ENCODE measurements around the gene ATP5MK.

Gene ATP5MK

DNA sequence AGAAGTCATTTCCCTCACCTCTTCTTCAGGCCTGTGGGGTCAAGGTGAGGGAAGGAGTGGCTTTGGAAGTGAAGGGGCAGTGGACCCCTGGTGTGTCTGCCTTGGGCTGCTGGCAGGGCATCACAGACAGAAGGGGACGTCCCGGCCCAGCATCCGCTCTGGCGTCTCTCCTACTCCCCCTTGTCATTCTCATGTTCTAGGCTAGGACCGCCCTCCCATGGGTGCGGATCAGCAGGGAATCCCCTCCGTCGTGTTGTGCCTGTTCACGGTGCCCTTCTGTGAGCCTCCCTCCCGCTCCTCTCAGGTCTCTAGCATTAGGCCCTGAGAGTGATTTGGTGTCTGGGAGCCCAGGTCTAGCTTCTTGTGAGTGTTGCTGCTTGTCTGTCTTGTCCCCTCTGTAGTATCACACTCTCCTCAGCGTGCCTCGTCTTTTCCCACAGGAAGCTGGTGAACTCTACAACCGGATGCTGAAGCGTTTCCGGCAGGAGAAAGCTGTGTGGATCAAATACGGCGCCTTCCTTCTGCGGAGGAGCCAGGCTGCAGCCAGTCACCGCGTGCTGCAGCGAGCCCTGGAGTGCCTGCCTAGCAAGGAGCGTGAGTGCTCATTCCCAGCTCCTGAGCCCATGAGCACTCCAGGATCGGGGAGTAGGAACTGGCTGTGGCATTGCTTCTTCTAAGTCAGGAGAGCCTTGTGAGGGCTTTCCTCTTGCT lies 47.4 kb upstream of the ATP5MK start:
- Histone ChIP-seq H3K4me2 (ENCODE audit: insufficient read depth, low read length) (no peak overlapping the region), H3K4me3 (ENCODE audit: low read depth in 1 of 2, low read length in 2 of 2) (no peak overlapping the region), H3K9me3 (ENCODE audit: insufficient read depth, low read length, severe bottlenecking) (no peaks in the 10 kb centered on the region), H4K20me1 (ENCODE audit: insufficient read depth, low read length) (peaks cover 8% of the 10 kb centered on the region; the same call in 1 of the 2 replicates), H3K9ac (ENCODE audit: low read depth, low read length) (no peak overlapping the region), H3K36me3 (ENCODE audit: insufficient read depth, low read length) (peaks cover 93% of the 10 kb centered on the region), H2AFZ (ENCODE audit: low read depth, low read length) (no peak overlapping the region), H3K4me1 (ENCODE audit: insufficient read depth, low read length) (no peaks in the 10 kb centered on the region), H3K27me3 (ENCODE audit: insufficient read depth, low read length, poor library complexity) (no peaks in the 10 kb centered on the region), H3K79me2 (ENCODE audit: insufficient read depth, low read length) (no peaks in the 10 kb centered on the region), H3K27ac (ENCODE audit: low read length) (no peak overlapping the region)
- ATAC-seq (ENCODE audit: insufficient read depth, low read depth) (no peak), DNase-seq (no peak)
- TF ChIP-seq EZH2 (IDR thresholded peaks at IDR 0.05; ENCODE audit: borderline replicate concordance, low read depth, low read length, severe bottlenecking): no peak
- TF ChIP-seq, protein P1, sequence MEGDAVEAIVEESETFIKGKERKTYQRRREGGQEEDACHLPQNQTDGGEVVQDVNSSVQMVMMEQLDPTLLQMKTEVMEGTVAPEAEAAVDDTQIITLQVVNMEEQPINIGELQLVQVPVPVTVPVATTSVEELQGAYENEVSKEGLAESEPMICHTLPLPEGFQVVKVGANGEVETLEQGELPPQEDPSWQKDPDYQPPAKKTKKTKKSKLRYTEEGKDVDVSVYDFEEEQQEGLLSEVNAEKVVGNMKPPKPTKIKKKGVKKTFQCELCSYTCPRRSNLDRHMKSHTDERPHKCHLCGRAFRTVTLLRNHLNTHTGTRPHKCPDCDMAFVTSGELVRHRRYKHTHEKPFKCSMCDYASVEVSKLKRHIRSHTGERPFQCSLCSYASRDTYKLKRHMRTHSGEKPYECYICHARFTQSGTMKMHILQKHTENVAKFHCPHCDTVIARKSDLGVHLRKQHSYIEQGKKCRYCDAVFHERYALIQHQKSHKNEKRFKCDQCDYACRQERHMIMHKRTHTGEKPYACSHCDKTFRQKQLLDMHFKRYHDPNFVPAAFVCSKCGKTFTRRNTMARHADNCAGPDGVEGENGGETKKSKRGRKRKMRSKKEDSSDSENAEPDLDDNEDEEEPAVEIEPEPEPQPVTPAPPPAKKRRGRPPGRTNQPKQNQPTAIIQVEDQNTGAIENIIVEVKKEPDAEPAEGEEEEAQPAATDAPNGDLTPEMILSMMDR (IDR thresholded peaks at IDR 0.05; ENCODE audit: borderline replicate concordance, extremely low read depth, low read length, poor library complexity, severe bottlenecking): no peak

DNA sequence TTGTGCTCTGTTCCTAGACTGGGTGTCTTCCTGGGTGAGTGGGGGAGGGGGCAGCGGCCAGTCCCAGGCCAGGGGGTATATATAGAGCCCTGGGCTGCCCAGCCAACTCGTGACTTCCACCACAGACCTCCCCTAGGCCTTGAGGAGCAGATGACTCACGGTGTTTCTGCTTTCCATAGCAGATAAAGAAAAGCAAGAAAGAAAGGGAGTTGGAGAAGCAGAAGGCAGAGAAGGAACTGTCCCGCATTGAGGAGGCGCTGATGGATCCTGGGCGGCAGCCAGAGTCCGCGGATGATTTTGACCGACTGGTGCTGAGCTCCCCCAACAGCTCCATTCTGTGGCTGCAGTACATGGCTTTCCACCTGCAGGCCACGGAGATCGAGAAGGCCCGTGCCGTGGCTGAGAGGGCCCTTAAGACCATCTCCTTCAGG lies 45.8 kb upstream of the ATP5MK start:
- Histone ChIP-seq H3K27me3 (ENCODE audit: insufficient read depth, low read length, poor library complexity) (no peaks in the 10 kb centered on the region), H3K4me3 (ENCODE audit: low read depth in 1 of 2, low read length in 2 of 2) (no peak overlapping the region), H2AFZ (ENCODE audit: low read depth, low read length) (no peak overlapping the region), H3K9me3 (ENCODE audit: insufficient read depth, low read length, severe bottlenecking) (no peaks in the 10 kb centered on the region), H3K4me1 (ENCODE audit: insufficient read depth, low read length) (no peaks in the 10 kb centered on the region), H3K4me2 (ENCODE audit: insufficient read depth, low read length) (no peak overlapping the region), H3K9ac (ENCODE audit: low read depth, low read length) (no peak overlapping the region), H3K27ac (ENCODE audit: low read length) (no peak overlapping the region), H4K20me1 (ENCODE audit: insufficient read depth, low read length) (peaks cover 13% of the 10 kb centered on the region; the same call in 1 of the 2 replicates), H3K36me3 (ENCODE audit: insufficient read depth, low read length) (peaks cover 96% of the 10 kb centered on the region), H3K79me2 (ENCODE audit: insufficient read depth, low read length) (no peaks in the 10 kb centered on the region)
- no peak for TF ChIP-seq EZH2 (IDR thresholded peaks at IDR 0.05; ENCODE audit: borderline replicate concordance, low read depth, low read length, severe bottlenecking)
- TF ChIP-seq, protein P1 (IDR thresholded peaks at IDR 0.05; ENCODE audit: borderline replicate concordance, extremely low read depth, low read length, poor library complexity, severe bottlenecking): no peak
- no peak for ATAC-seq (ENCODE audit: insufficient read depth, low read depth)
- DNase-seq: no peak

DNA sequence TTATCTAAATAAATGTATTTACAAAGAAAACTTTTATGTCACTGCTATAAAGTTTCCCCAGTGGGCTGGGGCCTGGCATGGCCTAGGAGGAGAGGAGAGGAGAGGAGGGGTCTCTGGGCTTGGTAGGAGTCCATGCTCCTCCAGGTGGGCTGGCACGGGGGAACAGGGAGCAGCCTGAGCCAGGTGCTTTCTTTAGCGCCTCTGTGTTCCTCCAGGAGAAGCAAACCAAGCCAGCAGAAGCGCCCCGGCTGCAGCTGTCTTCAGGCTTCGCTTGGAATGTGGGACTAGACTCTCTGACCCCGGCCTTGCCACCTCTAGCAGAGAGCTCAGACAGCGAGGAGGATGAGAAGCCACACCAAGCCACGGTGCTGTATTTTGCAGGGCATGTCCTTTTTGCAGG lies 45.3 kb upstream of the ATP5MK start:
- no peaks in the 10 kb centered on the region for H3K79me2 ChIP-seq (ENCODE audit: insufficient read depth, low read length)
- no peaks in the 10 kb centered on the region for H3K27me3 ChIP-seq (ENCODE audit: insufficient read depth, low read length, poor library complexity)
- H3K4me1 ChIP-seq (ENCODE audit: insufficient read depth, low read length): no peaks in the 10 kb centered on the region
- H4K20me1 ChIP-seq (ENCODE audit: insufficient read depth, low read length): peaks cover 13% of the 10 kb centered on the region; the same call in 1 of the 2 replicates
- H3K27ac ChIP-seq (ENCODE audit: low read length): no peak overlapping the region
- DNase-seq (no peak), ATAC-seq (ENCODE audit: insufficient read depth, low read depth) (no peak)
- H3K4me2 ChIP-seq (ENCODE audit: insufficient read depth, low read length): no peak overlapping the region
- TF ChIP-seq, protein P1 (IDR thresholded peaks at IDR 0.05; ENCODE audit: borderline replicate concordance, extremely low read depth, low read length, poor library complexity, severe bottlenecking): no peak
- TF ChIP-seq EZH2 (IDR thresholded peaks at IDR 0.05; ENCODE audit: borderline replicate concordance, low read depth, low read length, severe bottlenecking): no peak
- no peak overlapping the region for H3K9ac ChIP-seq (ENCODE audit: low read depth, low read length)
- peaks cover 97% of the 10 kb centered on the region for H3K36me3 ChIP-seq (ENCODE audit: insufficient read depth, low read length)
- H3K4me3 ChIP-seq (ENCODE audit: low read depth in 1 of 2, low read length in 2 of 2): no peak overlapping the region
- H2AFZ ChIP-seq (ENCODE audit: low read depth, low read length): no peak overlapping the region
- H3K9me3 ChIP-seq (ENCODE audit: insufficient read depth, low read length, severe bottlenecking): no peaks in the 10 kb centered on the region

Data from DND-41 (cell line).